ENCODE results near the gene SLC36A4.

DNA sequence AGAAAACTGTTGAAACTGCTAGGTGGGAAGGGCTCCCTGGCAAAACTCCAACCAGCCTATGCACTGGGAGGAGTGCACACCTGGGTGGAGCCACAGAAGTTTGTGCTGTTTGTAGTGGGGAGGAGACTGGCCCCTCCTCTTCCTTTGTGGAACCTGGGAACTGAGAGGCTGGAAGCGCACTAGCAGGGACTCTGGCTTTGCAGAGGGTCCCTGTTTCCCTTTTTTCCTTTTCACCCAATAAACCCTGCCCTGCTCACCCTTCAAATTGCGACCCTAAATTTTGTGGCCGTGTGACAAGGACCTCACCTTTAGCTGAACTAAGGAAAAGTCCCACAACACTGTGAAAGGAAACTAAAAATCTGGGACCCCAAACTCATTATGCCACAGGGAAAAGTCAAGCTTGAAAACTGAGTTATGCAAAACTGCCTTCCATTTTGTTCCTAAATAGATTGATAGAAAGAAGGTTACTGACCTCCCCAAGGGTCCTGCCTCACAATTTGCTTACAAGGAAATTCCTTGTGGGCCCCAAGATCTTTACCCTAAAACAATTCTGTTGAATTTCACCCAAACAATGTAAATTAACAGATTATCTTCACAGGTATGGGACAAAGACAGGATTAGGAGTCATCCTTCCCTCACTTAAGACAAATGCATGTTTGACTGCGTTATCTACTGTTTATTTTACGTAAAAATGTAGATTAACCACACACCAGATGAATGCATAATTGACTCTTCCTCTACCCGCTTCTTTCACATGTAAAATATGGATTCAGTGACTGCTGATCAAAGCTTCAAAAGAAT is 81.0 kb downstream of the SLC36A4 start:
- TF ChIP-seq, protein P1, sequence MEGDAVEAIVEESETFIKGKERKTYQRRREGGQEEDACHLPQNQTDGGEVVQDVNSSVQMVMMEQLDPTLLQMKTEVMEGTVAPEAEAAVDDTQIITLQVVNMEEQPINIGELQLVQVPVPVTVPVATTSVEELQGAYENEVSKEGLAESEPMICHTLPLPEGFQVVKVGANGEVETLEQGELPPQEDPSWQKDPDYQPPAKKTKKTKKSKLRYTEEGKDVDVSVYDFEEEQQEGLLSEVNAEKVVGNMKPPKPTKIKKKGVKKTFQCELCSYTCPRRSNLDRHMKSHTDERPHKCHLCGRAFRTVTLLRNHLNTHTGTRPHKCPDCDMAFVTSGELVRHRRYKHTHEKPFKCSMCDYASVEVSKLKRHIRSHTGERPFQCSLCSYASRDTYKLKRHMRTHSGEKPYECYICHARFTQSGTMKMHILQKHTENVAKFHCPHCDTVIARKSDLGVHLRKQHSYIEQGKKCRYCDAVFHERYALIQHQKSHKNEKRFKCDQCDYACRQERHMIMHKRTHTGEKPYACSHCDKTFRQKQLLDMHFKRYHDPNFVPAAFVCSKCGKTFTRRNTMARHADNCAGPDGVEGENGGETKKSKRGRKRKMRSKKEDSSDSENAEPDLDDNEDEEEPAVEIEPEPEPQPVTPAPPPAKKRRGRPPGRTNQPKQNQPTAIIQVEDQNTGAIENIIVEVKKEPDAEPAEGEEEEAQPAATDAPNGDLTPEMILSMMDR (IDR thresholded peaks at IDR 0.05; ENCODE audit: low read depth, low read length, poor library complexity, severe bottlenecking), result no peak
- TF ChIP-seq EZH2phosphoT487 (IDR thresholded peaks at IDR 0.05; ENCODE audit: borderline replicate concordance, low read length), result no peak
